Stimulated activated CD8-positive, alpha-beta memory T cell treated with anti-CD3 and anti-CD28 coated beads, Interleukin-4, amount 100 ng/mL, for 48 hours (primary cell): ENCODE results near the gene ZNF675.
"Not testable (repeated sequence)": the region's sequence is repeated elsewhere in the genome, so short reads cannot be mapped to it uniquely, and the experiment has no call there.

ENCODE experiments used
- DNase-seq: peaks from one replicate; pipeline ENCODE4 v3.0.0-alpha.2; 2020

ZNF675 gene

DNA sequence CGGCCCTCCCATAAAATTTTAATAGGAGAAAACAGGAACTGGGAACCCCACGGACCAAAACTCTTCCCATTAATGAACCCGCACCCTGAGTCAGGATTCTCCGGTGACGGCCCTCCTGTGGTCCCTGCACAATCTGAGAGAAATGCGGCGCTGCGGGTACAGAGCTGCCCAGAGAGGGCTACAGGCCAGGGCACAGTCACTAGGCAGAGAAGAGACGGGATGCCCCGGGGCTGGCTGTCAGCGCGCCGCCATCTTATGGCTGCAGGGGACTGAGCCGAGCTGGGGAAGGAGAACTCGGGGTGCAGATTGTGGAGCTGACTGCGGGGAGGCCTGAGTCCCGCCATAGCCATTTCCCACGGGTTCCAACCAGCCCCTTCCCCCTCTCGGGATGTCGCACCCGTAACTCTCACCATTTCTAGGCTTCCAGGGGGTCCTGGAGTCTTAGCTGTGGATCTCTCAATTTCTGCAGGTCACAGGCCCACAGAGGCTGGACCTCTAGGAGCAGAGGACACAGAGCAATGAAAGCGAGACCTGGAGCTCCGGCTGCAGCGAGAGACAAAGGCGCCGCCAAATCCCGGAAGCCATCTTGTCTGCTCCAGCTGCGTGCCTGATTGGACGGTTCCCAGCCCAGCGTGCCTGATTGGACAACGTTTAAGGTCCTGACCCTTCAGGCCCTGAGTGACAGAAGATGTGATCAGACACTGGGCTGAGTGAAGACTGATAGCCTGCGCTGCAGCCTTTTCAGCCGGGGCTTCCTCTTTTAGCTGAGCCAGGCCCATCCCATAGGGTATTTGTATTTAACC is at the start of gene ZNF675:
Gene ZNF675, minus strand, starts transcription at position 592 of the 803 bp plus-strand sequence. Its CDS starts 179 bp downstream, at position 413.
- peak; percentile 88 for DNase-seq

DNA sequence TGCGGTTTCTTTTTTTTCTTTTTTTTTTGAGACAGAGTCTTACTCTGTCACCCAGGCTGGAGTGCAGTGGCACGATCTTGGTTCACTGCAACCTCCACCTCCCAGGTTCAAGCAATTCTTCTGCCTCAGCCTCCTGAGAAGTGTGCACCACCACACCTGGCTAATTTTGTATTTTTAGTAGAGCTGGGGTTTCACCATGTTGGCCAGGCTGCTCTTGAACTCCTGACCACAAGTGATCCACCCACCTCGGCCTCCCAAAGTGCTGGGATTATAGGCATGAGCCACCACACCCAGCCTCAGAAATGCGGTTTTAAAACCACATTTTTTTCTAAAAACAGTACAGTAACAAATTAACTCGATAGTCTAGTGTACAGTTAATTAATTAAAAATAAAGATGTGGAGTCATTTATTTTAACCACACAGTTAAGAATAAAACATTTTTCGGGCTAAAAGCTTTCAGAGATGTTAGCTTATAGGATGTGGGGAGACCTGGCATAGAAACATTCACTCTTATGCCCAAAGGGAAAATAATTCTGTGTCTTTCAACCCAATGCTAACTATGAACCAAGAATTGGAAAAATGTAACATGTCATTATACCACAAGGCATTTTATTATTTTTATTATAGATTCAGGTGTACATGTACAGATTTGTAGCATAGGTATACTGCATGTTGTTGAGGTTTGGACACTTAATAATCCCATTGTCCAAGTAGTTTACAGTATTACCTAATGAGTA is 43.9 kb upstream of the ZNF675 start:
- DNase-seq, result not testable (repeated sequence)

DNA sequence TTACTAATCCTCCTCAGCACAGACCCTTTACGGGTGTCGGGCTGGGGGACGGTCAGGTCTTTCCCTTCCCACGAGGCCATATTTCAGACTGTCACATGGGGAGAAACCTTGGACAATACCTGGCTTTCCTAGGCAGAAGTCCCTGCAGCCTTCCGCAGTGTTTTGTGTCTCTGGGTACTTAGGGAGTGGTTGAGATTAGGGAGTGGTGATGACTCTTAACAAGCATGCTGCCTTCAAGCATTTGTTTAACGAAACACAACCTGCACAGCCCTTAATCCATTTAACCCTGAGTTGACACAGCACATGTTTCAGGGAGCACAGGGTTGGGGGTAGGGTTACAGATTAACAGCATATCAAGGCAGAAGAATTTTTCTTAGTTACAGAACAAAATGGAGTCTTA is 37.1 kb upstream of the ZNF675 start:
- DNase-seq, result not testable (repeated sequence)

DNA sequence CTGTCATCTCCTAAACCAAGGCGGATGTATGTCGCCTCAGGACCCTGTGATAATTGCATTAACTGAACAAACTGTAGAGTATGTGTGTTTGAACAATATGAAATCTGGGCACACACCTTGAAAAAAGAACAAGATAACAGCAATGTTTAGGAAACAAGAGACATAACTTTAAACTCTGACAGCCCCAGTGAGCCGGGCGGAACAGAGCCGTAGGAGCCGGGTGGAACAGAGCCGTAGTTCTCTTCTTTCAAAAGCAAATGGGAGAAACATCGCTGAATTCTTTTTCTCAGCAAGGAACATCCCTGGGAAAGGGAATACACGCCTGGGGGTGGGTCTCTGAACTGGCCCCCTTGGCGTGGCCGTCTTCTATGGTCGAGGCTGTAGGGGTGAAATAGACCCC is 31.8 kb upstream of the ZNF675 start:
- DNase-seq, result no peak

DNA sequence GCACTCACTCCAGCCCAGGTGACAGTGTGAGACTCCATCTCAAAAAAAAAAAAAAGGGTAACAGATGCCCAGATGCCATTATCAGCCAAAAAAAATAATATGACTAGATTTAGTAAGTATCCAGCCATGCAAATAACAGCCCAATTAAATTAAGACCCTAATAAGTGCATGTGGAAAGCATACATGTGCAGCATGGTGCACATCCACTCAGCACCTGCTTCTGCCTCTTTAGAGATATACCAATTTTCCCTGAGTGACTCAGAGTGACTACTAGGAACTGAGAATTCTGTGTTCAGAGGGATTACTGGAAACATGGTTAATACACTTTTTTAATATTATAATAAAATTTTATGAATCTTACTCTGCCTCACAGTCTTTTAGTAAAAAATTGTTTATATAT is 29.8 kb upstream of the ZNF675 start:
- no peak for DNase-seq

DNA sequence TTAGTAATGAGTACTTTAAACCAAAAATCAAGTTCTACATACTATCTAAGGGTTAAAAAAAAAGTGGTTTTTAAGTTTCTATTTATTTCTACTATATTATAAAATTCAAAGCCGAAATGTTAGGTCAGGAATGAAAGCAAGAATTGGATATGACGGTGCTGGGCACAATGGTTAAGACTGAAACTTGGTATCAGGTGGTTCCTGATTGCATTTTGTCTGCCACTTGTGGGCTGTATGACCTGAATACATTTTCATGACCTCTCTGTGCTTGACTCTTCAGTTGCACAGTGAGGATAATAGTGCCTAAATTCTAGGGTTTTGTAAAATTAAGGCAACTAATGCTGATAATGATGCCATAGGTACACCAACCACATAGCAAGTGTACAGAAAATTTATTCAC is 22.3 kb upstream of the ZNF675 start:
- no peak for DNase-seq

DNA sequence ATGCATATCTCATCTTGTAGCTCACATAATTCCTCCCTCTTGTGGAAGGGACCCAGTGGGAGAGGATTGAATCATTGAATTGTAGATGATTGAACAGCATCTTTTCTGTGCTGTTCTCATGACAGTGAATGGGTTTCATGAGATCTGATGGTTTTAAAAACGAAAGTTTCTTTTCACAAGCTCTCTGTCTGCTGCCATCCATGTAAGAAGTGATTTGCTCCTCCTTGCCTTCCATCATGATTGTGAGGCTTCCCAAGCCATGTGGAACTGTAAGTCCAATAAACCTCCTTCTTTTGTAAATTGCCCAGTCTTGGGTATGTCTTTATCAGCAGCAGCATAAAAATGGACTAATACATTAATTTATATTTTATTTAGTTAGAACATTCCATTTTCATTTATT is 19.6 kb upstream of the ZNF675 start:
- DNase-seq, result no peak

DNA sequence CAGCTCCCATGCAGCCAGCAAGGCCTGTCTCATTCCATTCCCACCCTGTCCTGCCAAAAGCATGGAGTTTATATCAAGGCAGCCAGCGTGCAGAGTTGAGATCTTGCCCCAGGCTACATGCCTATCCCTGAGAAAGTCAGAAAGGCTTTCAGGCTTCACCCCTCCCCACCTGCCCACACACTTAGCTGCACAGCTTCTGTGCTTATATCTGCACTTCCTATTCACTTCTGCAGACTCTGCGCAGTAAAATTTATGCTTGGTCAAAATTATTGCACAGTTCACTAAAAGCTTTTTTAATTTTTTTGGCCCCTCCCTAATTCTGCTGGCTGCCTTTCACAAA is 12.5 kb upstream of the ZNF675 start:
- no peak for DNase-seq

DNA sequence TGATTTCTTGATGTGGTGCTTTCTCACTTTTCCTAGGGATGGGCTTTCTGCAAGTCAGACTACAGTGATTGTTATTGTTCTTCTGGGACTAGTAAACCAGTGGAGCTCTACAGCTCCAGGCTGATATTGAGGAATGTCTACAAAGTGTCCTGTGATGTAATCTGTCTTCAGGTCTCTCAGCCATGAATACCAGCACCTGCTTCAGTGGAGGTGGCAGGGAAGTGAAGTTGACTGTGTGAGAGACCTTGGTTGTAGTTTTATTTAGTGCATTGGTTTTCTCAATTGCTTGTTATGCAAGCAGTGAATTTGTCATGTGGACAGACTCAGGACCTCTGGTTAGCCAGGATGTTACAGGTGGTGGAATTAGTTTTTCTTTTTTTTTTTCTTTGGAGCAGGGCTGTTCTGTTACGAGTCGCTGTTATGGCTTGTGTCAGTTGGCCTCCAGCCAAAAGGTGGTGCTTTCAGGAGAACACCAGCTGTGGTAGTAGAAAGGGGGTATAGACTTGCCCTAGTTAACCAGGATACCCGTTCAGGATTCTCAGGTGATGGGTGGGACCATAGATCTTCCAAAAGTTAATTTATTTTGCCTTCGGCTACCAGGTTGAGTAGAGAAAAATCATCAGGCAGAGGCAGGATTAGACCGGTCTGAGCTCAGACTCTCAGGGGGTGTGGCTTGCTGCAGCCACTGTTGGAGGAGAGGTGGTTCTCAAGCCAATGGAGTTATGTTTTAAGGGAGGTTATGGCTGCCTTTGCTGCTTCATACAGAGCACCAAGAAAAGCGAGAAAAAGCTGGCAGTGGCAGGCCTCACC is 11.9 kb upstream of the ZNF675 start:
- no peak for DNase-seq

DNA sequence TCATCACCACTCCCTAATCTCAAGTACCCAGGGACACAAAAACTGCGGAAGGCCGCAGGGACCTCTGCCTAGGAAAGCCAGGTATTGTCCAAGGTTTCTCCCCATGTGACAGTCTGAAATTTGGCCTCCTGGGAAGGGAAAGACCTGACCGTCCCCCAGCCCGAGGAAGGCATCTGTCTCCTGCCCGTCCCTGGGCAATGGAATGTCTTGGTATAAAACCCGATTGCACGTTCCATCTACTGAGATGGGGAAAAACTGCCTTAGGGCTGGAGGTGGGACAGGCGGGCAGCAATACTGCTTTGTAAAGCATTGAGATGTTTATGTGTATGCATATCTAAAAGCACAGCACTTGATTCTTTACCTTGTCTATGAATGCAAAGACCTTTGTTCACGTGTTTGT is 5.9 kb upstream of the ZNF675 start:
- DNase-seq, result not testable (repeated sequence)

DNA sequence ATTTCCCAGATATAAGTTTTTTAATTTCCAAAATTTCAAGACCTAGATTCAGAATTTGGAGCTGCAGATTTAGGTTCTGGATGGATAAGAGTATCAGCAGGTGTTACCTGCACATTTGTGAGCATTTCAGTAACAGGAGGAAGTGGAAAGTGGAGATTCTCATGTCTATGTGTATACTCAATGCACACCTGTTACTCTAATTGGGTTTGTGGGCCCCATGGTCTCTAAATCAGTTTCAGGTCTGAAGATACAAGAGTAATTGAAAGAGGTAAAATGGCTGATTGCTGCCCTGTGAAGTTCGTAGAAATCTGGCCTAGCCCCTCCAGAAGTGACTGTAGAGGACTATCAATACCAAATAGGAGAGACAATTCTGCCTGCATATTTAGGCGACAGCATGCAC is 13.9 kb downstream of the ZNF675 start:
- no peak for DNase-seq

DNA sequence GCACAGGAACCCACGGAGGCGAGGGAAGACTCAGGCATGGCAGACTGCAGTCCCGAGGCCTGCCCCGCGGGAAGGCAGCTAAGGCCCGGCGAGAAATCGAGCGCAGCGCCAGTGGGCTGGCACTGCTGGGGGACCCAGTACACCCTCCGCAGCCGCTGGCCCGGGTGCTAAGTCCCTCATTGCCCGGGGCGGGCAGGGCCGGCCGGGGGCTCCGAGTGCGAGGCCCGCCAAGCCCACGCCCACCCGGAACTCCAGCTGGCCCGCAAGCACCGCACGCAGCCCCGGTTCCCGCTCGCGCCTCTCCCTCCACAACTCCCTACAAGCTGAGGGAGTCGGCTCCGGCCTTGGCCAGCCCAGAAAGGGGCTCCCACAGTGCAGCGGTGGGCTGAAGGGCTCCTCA is 18.4 kb downstream of the ZNF675 start:
- not testable (repeated sequence) for DNase-seq

DNA sequence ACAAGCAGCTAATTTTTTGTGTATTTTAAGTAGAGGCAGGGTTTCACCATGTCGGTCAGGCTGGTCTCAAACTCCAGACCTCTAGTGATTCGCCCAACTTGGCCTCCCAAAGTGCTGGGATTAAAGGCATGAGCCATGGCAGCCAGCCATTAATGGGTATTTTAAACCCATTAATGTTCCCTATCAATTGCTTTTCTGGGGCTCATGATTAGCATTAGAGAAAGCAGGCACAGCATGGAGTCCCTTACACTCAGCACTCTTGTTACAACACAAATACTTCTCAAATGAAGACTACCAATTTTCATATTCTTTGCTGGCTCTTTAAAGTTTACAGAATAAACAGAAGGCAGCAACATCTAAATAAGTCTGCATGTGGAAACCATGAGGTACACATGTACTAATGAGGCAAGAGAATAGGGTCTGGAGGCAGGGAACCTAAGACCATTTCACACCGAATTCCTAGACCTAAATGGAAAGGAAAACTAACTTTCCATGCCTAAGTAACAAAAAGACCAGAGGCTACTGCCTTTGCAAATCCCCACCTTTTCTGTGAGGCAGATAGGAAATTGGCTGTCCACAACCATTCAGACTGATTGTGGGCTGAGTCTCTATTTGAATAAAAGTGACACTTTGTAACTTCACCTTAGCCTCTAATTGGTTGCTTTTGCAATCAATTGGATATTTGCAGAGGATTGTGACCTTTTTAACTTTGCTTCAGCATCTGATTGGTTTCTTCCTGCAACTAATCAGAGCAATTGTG is 21.2 kb downstream of the ZNF675 start:
- DNase-seq, result no peak

DNA sequence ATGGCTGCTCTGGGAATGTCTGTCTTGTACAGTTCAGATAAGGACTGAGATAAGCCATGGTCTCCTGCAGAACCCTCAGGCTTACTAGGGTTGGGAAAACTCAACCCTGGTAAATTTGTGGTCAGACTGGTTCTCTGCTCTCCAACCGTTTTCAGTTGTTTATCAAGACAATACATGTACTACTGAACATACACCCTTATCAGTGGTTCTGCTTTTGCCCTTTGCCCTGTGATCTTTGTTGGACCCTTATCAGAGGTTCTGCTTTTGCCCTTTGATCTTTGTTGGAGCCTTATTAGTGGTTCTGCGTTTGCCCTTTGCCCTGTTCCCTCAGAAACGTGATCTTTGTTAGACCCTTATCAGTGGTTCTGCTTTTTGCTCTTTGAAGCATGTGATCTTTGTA is 37.2 kb downstream of the ZNF675 start:
- DNase-seq, result not testable (repeated sequence)
